HG02571 (cell line): ENCODE results near the gene TMCC3.
A peak's percentile ranks its signal among the peaks of the same experiment; 100 is the strongest.

ENCODE experiments used
- ATAC-seq: cut with Tn5 transposase; IDR thresholded peaks from one replicate; pipeline ENCODE4 v1.9.1; 2021; ENCODE audit warnings: mild to moderate bottlenecking, moderate library complexity; ENCODE audit not compliant: unreplicated experiment

The TMCC3 gene

GRCh38 chr12:94674835-94675234 is 24.5 kb upstream of the TMCC3 start:
- no peak for ATAC-seq

- no peak for ATAC-seq
Measured at GRCh38 chr12:94674051-94674451, 23.7 kb upstream of the TMCC3 start.

GRCh38 chr12:94673496-94673895 is 23.1 kb upstream of the TMCC3 start:
- ATAC-seq = no peak

- no peak for ATAC-seq
Measured at GRCh38 chr12:94671917-94672316, 21.6 kb upstream of the TMCC3 start.

- ATAC-seq = no peak
Measured at GRCh38 chr12:94670898-94671297, 20.5 kb upstream of the TMCC3 start.

- no peak for ATAC-seq
Measured at GRCh38 chr12:94670075-94670474, 19.7 kb upstream of the TMCC3 start.

GRCh38 chr12:94667031-94667540 is 16.7 kb upstream of the TMCC3 start:
- ATAC-seq = no peak

- ATAC-seq = no peak
Measured at GRCh38 chr12:94666158-94666557, 15.8 kb upstream of the TMCC3 start.

GRCh38 chr12:94663702-94664101 is 13.3 kb upstream of the TMCC3 start:
- ATAC-seq = no peak

GRCh38 chr12:94663071-94663470 is 12.7 kb upstream of the TMCC3 start:
- ATAC-seq = no peak

- no peak for ATAC-seq
Measured at GRCh38 chr12:94660436-94660835, 10.1 kb upstream of the TMCC3 start.

- ATAC-seq = no peak
Measured at GRCh38 chr12:94659346-94659930, 9.1 kb upstream of the TMCC3 start.

GRCh38 chr12:94658931-94659330 is 8.6 kb upstream of the TMCC3 start:
- no peak for ATAC-seq

GRCh38 chr12:94656556-94656955 is 6.2 kb upstream of the TMCC3 start:
- no peak for ATAC-seq

GRCh38 chr12:94649349-94650142 is 811 bp downstream of the TMCC3 start:
- ATAC-seq = peak; percentile 48

GRCh38 chr12:94648578-94648977 is 1.8 kb downstream of the TMCC3 start:
- ATAC-seq = no peak

- ATAC-seq = no peak
Measured at GRCh38 chr12:94644141-94644979, 6.0 kb downstream of the TMCC3 start.

GRCh38 chr12:94643606-94644005 is 6.8 kb downstream of the TMCC3 start:
- no peak for ATAC-seq

- ATAC-seq = no peak
Measured at GRCh38 chr12:94641283-94641682, 9.1 kb downstream of the TMCC3 start.

GRCh38 chr12:94640134-94640928 is 10.0 kb downstream of the TMCC3 start:
- peak; percentile 74 for ATAC-seq

GRCh38 chr12:94638521-94638920 is 11.8 kb downstream of the TMCC3 start:
- ATAC-seq = no peak
